GM19452 (cell line): ENCODE data around the gene DRC7.
A peak's percentile ranks its signal among the peaks of the same experiment; 100 is the strongest.

ENCODE experiments used
- ATAC-seq: cut with Tn5 transposase; IDR thresholded peaks from one replicate; pipeline ENCODE4 v1.9.1; 2021; ENCODE audit not compliant: unreplicated experiment

Gene DRC7, protein sequence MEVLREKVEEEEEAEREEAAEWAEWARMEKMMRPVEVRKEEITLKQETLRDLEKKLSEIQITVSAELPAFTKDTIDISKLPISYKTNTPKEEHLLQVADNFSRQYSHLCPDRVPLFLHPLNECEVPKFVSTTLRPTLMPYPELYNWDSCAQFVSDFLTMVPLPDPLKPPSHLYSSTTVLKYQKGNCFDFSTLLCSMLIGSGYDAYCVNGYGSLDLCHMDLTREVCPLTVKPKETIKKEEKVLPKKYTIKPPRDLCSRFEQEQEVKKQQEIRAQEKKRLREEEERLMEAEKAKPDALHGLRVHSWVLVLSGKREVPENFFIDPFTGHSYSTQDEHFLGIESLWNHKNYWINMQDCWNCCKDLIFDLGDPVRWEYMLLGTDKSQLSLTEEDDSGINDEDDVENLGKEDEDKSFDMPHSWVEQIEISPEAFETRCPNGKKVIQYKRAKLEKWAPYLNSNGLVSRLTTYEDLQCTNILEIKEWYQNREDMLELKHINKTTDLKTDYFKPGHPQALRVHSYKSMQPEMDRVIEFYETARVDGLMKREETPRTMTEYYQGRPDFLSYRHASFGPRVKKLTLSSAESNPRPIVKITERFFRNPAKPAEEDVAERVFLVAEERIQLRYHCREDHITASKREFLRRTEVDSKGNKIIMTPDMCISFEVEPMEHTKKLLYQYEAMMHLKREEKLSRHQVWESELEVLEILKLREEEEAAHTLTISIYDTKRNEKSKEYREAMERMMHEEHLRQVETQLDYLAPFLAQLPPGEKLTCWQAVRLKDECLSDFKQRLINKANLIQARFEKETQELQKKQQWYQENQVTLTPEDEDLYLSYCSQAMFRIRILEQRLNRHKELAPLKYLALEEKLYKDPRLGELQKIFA

DNA sequence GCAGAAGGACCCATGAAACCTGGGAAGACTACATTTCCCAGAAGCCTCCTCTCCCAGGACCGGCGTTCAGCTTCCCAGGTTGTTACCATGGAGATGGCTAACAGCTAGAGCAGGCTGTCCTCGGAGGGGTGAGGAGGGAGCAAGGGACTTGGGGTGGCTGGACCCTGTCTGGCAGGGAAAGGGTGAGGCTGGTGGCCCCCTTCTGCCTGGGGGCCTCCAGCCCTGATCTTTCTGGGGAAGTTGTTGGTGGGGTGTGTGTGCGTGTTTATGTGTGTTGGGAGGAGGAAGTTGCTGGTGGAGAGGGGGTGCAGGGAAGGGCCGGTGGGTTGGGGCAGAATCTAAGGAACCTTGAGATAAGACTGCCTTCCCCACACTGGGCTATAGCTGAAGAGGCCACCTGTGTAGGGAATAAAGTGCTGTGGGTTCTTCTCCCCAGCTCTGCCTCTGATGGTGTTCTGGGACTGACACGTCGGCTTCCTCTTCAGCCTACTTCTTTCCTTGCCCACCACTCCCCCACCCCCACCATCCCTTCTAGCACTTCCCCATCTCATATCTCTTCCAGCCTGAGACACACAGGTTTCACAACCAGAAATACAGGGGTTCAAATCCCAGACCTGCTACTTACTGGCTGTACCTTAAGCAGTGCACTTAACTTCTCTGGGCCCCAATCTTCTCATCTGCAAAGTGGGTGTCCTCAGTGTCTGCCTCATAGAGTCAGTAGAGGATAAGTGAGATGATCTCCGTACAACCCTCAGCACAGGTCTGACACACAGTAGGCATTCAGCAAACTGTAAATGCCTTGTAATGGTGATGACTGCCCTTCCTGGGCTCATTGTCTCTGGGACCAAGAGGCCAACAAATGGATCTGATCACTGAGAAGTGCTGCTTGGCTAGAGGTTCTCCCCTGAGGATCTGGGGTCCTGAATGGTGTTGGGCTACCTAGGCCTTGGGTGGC is at the start of gene DRC7:
DRC7 (plus strand) TSS at position 82 of the 955 bp plus-strand sequence. CDS start 3,144 bp downstream, outside the sequence.
- no peak for ATAC-seq

DNA sequence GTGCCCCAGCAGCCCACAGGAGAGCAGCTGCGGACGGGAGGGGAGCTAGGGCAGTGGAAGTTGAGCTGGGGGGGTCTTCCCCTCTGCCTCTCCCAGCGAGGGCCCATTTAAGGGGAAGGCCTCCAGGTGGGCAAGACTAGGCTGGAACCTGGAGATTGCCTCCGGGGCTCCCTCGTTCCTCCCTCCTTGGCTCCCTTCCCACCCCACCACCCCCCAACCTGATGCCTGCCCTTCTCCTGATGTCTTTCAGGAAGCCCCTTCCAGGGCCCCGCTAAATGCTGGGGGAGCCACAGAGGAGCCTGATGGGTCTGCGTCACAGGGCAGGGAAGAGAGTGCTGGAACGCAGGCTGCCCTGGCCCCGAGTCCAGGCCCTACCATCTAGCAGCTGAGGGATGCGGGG is 49.4 kb upstream of the DRC7 start:
- no peak for ATAC-seq

DNA sequence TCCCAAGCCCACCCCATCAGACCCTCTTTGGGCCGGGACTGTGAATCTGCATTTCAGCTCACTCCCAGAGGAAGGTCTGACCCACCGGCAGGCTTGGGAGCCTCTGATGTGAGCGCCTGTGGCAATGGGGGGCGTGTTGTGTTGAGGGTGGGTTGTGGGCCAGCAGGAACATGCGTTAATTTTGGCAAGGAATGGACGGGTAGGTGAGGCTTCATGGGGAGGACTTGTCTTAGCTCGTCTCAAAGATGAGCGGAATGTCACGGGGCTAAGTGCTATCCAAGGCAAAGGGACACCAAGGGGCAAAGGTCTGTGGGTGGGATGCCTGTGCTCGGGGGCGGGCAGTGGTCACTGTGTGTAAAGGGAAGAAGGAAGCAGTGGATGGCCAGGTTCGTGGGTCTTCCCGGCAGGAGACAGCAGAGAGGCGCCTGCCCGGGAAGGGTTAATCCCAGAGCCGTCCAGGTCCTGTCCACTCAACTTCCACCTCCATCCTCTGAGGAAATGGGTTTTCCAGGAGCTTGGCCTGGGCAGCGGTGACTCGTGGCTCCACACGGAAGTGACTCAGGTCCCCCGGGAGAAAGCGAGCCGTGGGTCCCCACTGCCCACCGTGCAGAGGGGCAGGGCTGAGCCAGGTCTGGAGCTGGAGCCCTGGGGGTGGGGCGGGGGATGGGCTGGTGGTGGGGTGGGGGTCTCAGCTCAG is 48.8 kb upstream of the DRC7 start:
- ATAC-seq = no peak

DNA sequence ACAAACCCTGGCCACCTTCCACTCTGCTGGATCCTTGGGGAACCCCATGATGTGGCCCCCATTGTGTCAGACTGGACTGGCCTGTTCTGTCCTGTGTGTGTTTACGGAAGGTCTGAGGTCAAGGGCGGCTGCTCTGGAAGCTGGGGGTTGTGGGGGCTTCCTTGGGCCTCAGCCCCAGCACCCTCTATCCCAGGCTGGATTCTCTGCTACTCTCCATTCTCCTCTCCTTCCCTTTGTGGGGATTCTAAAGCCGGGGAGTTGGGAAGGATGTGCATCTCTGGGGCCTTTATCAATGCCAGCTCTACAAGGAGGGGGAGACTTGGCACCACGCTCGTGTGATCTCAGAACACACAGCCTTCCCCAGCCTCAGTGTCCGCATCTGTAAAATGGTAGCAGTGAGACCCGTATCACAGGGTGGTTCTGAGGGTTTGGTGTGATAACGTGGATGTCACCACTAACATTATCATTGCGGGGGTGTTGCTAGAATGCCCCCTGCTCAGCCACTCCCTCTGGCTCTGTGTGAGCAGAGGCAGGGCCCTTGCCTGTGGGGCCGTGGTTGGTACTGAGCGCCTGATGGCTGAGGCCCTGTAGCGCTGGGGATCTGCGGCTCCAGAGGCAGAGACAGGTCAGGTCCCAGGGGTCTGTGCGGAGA is 48.1 kb upstream of the DRC7 start:
- ATAC-seq = no peak

DNA sequence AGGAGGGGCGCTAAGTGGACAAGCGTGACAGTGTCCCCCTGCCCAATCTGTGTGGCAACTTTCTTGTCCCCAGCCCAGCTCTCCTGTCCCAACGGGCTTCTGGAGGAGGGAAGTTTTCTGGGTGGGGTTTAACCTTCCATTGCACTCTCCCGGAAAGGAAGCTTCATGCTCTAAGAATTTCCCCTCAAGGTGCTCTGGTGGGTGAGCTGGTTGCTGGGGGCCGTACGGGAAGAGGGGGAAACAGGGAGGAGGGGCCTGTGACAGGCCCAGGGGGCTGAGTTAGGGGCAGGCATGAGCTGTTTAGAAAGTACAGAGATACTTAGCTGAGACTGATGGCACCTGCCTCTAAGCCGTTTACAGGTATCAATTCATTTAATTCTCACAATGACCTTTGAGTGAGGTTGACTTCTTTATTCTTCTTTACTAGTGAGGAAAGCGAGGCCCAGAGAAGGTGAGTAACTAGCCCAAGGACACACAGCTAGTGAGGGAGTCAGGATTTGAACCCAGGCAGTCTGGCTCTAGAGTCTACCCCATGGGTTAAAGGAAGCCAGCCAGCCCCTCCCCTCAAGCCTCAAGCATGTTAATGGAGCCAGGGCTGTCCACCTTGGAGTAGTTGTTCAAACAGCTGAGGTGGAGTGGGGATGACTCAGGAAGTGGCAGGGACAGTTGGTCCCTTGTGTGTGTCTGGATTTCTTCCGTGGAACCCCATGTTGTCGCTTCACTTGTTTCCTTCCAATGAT is 47.3 kb upstream of the DRC7 start:
- no peak for ATAC-seq

DNA sequence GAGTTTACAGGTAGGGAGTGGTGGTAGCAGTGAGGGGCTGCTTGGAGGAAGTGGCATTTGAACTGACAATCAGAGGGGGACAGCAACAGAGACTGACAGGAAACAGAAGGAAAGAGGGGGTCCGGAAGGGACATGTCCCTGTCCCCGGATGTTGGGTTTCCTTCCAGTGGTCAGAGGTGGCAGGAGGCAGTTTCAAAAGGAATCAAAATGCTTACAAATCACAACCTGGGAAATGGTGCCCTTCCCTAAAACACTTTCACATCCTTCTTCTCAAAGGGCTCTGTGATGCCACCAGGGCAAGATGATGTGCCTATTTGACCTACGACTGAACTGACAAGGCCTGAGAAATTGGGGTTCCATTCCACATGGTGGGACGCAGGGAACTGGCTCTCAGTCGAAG is 46.5 kb upstream of the DRC7 start:
- no peak for ATAC-seq

DNA sequence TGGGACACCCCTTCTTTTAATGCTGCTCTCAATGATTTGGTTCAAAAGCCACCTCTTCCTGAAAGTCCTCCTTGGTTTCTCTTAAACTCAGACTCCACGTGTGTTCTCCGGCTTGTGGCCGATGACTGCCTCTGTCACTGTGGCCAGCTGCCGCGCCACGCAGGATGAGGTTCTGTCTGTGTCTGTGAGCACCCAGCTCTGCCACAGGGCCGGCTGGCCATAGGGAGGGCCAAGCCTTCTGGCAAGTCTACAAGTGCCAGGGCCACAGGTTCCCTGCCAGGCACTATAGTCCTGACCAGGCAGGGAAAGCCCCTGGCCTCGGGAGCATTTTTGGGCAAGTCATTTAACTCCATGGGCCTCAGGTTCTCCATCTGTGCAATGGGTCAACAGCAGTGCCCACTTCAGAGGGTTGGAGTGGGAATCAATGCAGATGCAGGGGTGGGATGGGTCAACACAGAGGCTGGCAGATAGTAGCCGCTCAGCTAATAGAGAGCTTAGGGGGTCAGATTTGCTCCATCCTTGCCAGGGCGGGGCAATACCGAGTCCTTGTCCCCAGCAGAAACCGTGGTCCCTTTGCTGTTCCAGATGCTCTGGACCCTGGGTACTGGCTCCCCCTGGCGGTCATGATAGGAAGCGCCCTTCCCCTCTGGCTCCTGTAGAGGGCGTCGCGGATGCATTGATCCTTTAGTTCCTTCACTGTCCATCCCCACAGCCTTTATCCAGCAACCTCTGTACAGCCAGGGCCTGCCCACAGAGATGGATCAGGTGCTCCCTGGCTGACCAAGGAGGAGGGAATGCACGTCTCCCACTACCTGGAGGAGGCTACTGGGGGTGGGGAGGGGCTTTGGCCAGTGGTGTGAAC is 45.8 kb upstream of the DRC7 start:
- peak; percentile 62 for ATAC-seq

DNA sequence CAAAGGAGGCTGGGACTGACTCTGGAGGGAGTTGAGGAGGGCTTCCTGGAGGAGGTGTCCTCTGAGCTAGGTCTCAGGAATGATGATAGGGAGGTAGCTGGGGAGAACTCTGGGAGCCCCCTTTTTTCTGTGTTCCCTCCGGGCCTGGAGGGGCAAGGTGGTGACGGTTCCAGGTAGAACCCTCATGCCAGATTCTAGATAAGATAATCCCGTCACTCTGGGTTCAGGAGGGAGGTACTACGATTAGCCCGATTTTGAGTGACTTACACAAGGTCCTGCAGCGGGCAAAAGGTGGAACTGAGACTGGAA is 45.2 kb upstream of the DRC7 start:
- no peak for ATAC-seq

DNA sequence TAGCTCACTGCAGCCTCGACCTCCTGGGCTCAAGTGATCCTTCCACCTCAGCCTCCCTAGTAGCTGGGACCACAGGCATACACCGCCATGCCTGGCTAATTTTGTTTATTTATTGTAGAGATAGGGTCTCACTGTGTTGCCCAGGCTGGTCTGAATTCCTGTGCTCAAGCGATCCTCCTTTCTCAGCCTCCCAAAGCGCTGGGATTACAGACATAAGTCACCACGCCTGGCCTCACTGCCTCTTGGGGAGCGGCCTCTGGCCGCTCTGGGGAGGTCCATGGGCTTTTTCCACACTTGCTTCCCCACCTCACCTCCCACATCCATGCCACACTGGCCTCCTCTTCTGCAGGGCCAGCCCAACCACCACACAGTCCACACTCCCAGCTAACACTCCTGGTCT is 44.8 kb upstream of the DRC7 start:
- ATAC-seq = no peak

DNA sequence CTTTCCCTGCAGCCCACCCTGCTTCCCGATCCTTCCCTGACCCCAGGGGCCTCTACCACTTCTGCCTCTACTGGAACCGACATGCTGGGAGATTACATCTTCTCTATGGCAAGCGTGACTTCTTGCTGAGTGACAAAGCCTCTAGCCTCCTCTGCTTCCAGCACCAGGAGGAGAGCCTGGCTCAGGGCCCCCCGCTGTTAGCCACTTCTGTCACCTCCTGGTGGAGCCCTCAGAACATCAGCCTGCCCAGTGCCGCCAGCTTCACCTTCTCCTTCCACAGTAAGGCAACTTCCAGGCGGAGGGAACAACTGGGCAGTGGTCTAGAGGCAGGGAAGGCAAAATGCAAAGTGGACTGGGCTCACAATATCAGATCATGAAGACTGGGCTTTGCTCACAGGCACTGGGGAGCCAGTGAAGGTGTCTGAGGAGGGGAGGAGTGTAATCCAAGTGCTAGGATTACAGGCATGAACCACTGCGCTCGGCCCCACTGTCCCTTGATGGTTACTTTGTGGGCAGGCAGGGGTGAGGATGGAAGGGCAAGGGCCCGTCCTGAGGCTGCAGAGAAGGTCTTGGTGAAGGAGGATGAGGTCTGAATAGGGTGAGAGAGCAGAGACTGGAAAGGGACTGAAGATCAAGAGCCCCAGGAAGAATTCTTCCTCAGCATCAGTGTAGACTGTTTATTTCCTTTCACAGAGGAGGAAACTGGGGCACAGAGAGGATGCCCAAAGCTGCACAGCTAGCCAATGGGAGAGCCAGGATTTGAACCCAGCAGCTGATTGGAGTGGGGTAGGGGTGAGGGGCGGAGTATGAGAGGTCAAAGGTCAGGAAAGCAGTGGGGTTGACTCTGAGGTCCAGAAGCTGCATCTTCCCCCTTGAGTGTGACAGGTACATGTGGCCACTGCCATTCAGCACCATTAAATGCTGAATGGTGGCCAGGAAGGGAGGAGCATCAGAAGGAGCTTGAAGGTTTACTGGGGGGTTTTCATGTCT is 43.0 kb upstream of the DRC7 start:
- ATAC-seq = no peak

DNA sequence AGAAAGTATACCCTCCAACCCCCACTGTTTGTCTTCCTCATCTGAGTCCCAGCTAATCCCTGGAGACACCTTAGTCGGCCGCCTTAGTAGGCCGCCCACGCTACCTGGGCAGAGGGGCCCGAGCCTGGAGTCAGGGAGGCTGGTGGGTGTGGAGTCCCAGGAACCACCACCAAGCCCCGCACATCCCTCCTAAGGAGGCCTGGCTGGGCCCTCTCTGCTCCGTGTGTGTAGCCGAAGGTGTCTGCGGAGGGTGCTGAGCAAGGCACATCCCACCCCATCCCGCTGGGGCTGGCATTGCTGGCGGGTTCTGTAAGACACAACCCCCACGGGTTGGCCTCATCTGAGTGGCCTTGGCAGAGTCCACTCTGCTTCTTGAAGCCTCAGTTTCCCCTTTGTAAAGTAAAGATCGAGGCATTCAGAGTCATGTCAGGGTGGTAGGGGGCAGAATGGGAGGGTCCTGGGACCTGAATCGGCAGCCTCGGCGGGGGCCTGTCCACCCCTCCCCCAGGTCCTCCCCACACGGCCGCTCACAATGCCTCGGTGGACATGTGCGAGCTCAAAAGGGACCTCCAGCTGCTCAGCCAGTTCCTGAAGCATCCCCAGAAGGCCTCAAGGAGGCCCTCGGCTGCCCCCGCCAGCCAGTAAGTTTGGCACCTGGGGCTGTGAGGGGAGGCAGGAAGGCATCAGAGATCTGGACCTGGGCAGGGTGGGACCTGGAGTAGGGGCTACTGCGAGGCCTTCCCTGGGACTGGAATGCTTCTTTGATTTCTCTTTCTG is 41.7 kb upstream of the DRC7 start:
- ATAC-seq = no peak

DNA sequence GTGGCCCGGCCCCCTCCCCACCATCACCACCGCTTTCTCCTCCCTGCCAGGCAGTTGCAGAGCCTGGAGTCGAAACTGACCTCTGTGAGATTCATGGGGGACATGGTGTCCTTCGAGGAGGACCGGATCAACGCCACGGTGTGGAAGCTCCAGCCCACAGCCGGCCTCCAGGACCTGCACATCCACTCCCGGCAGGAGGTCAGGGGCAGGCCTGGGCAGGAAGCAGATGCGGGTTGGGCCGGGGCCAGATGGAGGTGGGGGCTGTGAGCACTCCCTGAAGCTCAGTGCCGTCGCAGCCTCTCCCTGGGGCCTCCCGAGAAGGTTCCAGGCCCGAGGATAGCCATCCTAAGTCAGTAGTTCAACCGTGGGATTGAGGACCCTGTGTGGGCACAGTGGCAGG is 40.7 kb upstream of the DRC7 start:
- no peak for ATAC-seq

DNA sequence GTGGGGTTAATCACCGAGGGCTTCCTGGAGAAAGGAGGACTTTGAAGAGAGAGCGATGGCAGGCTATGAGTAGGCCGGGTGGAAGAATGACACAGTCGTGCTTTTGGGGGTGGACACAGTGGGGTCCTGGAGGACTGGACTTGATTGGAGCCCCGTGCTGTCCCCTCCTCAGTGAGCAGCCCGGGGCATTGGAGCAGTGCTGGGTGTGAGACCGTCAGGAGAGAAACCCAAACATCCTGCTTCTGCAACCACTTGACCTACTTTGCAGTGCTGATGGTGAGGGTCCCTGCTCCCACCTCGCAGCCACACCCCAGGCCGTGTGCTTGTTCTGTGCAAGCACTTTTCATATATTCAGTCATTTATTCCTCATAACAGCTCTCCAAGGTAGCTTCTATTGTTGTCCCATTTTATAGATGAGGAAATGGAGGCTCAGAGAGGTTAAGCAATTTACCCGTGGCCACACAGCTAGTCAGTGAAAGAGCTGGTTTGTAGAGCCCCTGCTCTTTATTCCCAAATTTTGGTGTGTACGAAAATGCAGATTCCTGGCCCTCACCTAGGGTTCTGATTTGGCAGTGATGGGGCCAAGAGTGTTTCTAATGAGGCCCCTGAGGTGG is 38.2 kb upstream of the DRC7 start:
- ATAC-seq = no peak

DNA sequence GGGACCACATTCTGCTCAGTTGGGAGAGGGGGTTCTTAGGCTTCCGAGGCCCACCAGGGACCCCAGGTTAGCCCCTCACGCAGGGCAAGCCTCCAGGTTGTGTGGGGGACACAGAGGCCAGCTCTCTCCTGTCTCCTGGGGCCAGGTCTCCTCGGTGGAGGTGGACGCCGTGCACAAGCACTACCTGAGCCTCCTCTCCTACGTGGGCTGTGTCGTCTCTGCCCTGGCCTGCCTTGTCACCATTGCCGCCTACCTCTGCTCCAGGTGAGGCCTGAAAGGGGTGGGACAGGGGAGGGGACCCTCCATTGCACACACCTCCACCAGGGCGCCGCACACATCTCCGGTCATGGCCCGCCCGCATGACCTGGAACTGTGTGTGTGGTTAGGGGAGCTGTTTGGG is 37.4 kb upstream of the DRC7 start:
- ATAC-seq = no peak

DNA sequence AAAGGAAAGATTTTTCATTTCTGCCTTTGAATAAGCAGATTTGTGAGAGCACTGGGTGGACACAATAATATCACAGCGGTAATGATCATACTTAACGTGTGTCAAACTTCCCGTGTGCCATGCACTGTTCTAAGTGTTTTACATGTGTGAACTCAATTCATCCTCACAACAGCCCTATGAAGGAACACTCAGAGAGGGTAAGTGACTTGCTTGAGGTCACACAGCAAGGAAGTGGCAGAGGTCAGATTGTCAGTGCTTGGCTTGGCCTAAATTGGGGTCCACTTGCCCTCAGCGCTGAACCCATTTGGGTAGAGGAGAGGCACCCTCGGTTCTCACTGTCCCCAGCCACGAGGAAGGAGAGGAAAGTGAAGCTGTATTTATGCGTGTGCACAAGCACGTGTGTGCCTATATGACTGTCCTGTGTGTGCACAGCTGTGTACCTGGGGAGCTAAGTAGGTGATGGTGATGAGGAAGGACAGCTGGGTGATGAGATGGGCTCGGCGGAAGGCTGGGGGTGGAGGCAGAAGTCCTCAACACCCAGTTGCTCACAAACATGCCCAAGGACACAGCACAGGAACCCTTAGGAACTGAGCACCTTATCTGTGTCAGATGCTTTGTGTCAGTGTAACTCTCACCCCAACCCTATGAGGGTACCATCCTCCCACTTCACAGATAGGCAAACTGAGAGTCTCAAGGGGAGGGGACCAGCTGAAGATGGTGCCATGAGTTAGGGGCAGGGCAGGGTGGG is 36.3 kb upstream of the DRC7 start:
- no peak for ATAC-seq
